ENCODE results near the gene ROR2.

ROR2 gene

DNA sequence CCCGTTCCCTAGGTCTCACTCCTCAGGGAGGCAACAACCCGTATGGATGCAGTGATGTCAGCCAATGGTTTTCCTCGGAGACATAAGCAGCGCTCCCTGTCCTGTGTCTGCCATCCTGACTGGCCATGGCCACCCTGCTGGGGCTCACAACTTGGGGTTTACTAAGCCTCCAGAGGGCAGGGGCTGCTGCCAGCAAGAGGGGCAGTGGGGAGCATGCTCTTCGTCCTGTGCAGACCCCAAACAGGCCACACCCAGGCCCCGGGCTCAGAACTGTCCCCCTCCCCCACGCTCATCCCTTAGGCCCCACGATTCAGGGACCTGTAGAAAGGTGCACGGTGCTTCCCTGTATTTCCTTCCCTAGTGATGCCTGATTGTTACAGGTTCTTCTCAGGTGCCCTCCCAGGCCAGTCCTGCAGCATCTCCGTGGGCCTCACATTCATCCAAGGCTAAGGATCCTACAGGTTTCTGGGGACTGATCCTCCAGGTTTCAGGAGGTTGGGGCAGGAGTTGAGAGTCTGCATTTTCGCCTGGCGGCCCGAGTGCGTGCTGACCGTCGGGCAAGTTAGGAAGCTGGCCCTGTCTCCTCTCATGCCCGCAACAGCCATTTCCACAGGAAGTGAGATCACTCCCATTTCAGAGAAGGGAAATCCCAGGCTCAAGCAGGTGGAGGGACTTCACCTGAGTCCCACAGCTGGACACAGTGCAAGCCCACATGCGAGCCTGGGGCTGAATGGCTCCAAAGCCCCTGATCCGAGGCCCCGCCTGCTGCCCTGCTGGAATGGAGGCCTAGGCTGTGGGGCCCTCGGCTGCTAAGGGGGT, 217.6 kb downstream of the ROR2 start:
- no peak for DNase-seq

DNA sequence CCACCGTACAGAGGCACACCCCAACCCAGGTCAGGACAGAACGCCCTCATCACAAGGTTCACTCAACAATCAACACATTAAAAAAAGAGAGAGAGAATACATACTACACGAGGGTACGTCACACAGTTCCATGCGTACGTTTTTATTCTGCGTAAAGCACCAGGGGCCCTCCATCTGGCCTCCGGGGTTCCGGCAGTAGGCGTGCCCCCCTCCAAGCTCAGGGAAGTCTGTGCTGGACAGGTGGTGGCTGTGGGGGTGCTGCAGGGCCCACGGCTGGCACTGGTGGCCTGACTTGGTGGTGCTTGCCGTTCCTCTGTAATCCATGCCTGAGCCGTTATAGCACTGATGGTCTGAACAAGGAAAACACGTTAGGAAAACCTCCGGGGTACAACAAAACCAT, 219.2 kb downstream of the ROR2 start:
- DNase-seq: no peak

- no peak for DNase-seq
Observed at GRCh38 chr9:91729558-91729842, 220.5 kb downstream of the ROR2 start.

DNA sequence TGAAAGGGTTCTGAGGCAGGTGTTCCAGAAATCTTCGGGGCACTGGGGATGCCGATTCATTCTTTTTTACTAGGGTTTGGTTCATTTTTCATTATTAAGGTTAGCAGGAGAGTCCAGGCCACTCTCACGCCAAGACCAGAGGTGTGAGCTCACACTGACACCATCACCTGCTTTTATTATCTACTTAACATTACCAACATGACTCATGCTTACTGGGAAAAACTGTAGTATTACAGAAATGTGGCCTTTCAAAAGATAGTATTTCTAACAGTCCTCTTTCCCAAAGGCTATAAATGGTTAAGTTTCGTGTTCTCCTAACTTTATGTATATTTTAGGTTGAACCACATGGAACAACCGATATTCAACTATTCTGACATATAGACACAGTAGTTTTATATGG, 222.1 kb downstream of the ROR2 start:
- no peak for DNase-seq

- no peak for DNase-seq
Observed at GRCh38 chr9:91727316-91727861, 222.6 kb downstream of the ROR2 start.

DNA sequence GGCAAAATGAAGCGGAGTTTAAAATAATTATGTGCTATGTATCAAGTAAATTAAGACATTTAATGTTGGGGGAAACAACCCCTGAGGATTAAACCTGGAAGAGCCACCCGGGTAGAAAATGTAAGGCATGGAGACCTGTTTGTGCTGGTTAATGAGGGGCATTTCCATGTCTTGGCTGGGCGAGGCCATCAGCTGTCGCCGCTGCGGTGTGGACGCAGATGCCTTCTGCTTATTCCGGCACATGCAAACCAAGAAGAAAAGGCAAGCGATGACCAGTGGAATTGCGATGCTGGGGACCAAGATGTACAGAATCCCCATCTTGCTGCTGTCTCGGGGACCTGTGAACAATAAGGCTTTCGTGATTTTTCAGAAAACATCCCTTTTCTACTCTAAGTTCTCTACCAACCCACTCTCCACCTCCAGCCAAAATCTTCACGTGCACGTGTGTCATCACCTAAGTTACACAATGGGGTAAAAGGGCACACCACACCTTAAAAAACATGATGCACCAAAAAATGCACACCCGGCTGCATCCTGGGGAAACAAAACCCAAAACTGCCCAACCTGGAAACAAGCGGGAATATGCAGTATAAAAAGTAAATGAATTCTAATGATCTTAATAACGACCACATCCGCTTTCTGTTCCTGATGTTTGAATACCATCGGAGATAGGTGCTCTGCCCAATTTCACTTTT, 223.5 kb downstream of the ROR2 start:
- DNase-seq: no peak

DNA sequence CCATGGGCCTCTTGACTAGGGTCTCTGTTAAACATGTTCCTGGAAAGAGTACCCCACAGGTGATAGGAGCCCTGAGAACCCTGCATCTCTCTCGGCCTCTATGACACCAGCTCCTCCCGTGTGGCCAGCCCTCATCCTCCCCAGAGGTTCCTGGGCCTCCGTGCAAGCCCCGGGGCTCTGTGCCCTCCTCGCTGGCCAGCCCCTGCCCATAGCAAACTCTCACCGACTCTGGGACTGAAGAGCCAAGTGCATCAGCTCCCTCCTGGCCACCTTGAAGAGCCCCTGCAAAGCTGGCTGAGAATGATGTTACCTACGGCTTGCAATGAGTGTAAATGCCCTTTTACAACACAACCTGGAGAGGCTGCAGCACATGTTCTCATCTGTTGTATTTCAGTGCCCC, 224.4 kb downstream of the ROR2 start:
- DNase-seq: no peak

GRCh38 chr9:91724609-91725505, 225.2 kb downstream of the ROR2 start:
- no peak for DNase-seq

DNA sequence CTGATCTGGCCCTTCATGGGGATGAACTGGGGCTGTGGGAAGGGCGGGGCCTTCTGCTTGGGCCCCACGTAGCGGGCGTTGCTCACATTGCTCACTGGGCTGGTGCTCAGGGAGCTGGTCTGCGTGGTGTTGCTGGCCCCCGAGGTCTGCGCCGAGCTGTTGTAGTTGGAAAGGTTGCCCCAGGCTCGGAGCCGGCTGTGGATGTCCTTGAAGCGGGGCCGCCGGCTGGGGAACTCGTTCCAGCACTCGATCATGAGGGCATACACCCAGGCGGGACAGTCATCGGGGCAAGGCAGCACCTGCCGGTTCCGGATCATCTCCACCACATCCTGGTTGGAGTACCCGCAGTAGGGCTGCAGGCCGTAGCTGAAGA, 226.0 kb downstream of the ROR2 start:
- no peak for DNase-seq

GRCh38 chr9:91723420-91724067, 226.5 kb downstream of the ROR2 start:
- no peak for DNase-seq

DNA sequence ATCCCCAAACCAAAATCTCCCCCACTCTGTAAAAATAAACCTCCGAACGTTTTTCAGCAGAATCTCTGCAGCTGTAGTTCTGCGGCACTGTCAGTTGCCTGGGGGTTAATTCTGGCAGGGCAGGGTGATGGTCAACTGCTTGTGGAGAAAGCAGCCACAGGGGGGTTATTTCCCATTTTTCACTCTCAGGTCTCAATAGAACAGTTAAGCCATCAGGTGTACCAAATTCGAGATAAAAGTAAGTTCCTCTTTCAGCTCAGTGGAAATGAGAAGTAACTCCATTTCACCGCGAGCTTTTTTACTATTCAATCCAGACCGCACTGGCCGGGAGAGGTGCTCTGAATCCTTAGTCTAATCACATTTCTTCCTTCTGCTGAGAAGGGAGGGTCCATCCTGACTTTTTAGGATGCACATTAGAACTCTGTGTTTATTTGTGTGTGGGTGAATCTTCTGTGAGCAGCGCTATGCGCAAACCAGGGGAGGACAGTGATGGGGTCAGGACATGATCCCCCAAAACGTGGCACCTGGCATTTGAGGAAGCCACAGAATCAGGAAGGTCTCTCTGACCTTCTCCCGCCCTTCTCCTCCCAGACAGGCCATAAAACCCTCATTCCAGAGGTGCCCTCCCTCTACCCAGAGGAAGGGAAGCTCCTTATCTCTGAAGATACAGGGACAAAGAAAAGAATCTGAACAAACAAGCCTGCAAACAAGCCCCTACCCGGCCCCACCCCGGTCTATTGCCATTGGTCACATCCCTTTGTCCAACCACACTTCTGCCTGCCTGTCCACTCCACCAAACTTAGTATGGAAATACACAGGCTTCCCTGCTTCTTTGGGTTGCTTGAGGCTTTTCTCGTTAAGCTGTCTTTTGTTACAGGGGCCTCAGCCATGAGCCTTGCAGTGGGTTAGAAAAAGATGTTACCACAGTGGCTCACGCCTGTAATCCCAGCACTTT, 229.0 kb downstream of the ROR2 start:
- no peak for DNase-seq

DNA sequence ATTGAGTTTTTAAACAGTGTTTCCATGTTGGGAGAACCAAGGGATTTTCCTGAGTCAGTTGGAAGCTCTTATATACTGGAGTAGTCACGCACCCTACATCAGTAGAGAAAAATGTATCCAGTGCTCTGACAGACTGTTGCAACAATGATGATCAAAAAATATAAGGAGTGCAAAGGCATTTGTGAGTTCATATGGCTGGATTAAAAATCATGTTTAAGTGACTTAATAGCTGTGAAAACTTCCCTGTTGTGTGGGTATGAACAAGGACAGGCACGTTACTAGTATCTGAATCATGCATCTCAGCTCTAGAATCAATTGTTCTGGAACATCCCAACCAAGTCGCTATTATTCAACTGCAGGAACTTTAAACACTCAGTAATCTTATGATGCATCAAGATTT, 229.7 kb downstream of the ROR2 start:
- no peak for DNase-seq

GRCh38 chr9:91718071-91718470, 232.0 kb downstream of the ROR2 start:
- DNase-seq: no peak

DNA sequence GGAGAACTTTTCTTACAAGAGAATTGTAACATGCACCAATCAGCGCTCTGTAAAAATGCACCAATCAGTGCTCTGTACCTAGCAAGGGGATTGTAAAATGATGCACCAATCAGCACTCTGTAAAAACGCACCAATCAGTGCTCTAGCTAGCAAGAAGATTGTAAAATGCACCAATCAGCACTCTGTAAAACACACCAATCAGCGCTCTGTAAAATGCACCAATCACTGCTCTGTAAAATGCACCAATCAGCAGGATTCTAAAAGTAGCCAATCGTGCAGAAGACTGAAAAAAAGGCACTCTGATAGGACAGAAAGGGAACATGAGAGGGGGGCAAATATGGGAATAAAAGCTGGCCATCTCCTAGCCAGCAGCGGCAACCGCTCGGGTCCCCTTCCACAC, 233.2 kb downstream of the ROR2 start:
- no peak for DNase-seq

DNA sequence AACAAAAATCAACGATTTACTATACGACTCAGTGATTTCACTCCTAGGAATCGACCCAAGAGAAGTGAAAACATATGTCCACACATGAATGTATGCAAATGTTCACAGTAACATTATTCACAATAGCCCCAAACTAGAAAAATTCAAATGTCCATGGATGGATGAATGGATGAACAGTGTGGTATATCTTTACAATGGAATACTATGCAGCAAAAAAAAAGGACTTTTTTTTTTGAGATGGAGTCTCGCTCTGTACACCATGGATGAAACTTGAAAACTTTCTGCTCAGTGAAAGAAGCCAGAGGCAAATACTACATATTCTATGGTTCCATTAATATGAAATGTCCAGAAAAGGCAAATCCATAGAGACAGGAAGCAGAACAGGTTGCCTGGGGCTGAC, 233.8 kb downstream of the ROR2 start:
- DNase-seq: no peak

- no peak for DNase-seq
Observed at GRCh38 chr9:91714874-91715615, 235.0 kb downstream of the ROR2 start.

- DNase-seq: no peak
Observed at GRCh38 chr9:91714020-91714806, 235.8 kb downstream of the ROR2 start.

DNA sequence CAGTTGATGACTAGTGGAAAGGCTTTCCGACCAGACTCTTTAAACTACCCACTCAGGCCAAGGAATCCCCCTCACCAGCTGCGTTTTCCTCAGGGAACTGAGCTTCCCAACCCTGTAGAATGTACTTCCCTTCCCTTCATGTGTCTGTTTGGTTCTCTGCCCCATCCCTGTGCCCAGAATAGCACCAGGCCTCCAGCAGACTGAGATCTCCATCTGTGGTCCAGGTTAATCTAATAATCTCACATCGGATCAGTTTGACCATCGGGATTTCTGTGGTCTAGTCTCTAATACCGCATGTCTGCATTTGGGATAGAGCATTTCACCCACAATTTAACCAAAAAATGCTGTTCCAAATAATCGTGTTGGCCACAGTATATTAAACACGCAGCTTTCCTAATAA, 237.2 kb downstream of the ROR2 start:
- no peak for DNase-seq

- peak; percentile 49 for DNase-seq
Observed at GRCh38 chr9:91711755-91712601, 238.1 kb downstream of the ROR2 start.
